Natural killer cell (primary cell): ENCODE results near the gene FRMD4A. TPM values are rescaled to one million over a fixed set of nuclear protein-coding genes. Genes with fewer than 3 reads are reported as not detected.
"Not testable (repeated sequence)": the region's sequence is repeated elsewhere in the genome, so short reads cannot be mapped to it uniquely, and the experiment has no call there.

Source experiments
- ATAC-seq, 3 donors: fragments of 150-1000 bp in 2 of 3; fragments of 200-7000 bp in 1 of 3; cut with Tn5 transposase; 1 replicate in 1 of 3; 2 replicates in 2 of 3; pipeline ENCODE4 v1.10.0; 2021; ENCODE audit warnings: mild to moderate bottlenecking in 2 of 3, moderate library complexity in 2 of 3
- DNase-seq, 2 donors: peaks; one replicate each; pipeline versions ENCODE4 v3.0.0 to v3.0.0-alpha.2; 2013 to 2021; ENCODE audit warnings: mixed read lengths in 1 of 2
- H3K27ac ChIP-seq: one replicate; pipeline ENCODE4 v1.5.1; 2013; ENCODE audit warnings: mild to moderate bottlenecking, low read length
- H3K27me3 ChIP-seq: one replicate; pipeline ENCODE4 v1.6.1; 2013; ENCODE audit warnings: low read length; ENCODE audit not compliant: control insufficient read depth, insufficient read depth
- H3K36me3 ChIP-seq: one replicate; pipeline ENCODE4 v1.6.1; 2013; ENCODE audit warnings: low read length; ENCODE audit not compliant: control insufficient read depth, insufficient read depth
- H3K4me1 ChIP-seq: one replicate; pipeline ENCODE4 v1.6.1; 2013; ENCODE audit warnings: low read length; ENCODE audit not compliant: control insufficient read depth, insufficient read depth
- H3K4me3 ChIP-seq: one replicate; pipeline ENCODE4 v1.5.1; 2013; ENCODE audit warnings: low read length
- H3K9me3 ChIP-seq: one replicate; pipeline ENCODE4 v1.6.1; 2013; ENCODE audit warnings: low read length; ENCODE audit not compliant: control insufficient read depth, insufficient read depth
- H3K27ac Mint-ChIP-seq, 2 donors: one replicate each; pipeline ENCODE4 v1.8.0; 2022; ENCODE audit warnings: mild to moderate bottlenecking in 2 of 2, mixed read lengths in 2 of 2, moderate library complexity in 1 of 2
- H3K27me3 Mint-ChIP-seq, 2 donors: one replicate each; pipeline ENCODE4 v1.8.0; 2022; ENCODE audit warnings: low read depth in 2 of 2, mixed read lengths in 2 of 2
- H3K36me3 Mint-ChIP-seq: one replicate; pipeline ENCODE4 v1.8.0; 2022; ENCODE audit warnings: mixed read lengths
- H3K4me1 Mint-ChIP-seq, 2 donors: one replicate each; pipeline ENCODE4 v1.8.0; 2022; ENCODE audit warnings: mixed read lengths in 2 of 2
- H3K4me3 Mint-ChIP-seq: one replicate; pipeline ENCODE4 v1.8.0; 2022; ENCODE audit warnings: mild to moderate bottlenecking, moderate library complexity, mixed read lengths
- H3K9me3 Mint-ChIP-seq, 2 donors: one replicate each; pipeline ENCODE4 v1.8.0; 2022; ENCODE audit warnings: mixed read lengths in 2 of 2
- CTCF ChIP-seq: fragments of 200-600 bp; IDR thresholded peaks from one replicate; pipeline ENCODE4 v1.8.0; 2022; ENCODE audit warnings: antibody characterized with exemption
- WGBS: methylation state at CpG from one replicate; pipeline ENCODE4 v1.1.7; 2013; ENCODE audit warnings: missing lambda C conversion rate; ENCODE audit not compliant: insufficient coverage; 5-methylcytosine and 5-hydroxymethylcytosine counted together
- intact Hi-C: fragments of 100-400 bp; cut with micrococcal nuclease; formaldehyde crosslinking; loops from one replicate; pipeline ENCODE4 v1.14.2; 2022
- total RNA-seq, 4 donors: library from RNA; stranded (reverse); fragments of 120-200 nt in 1 of 4; gene quantifications; one replicate each; pipeline versions ENCODE4 v1.2.3 to v1.2.4, GENCODE V29; 2013 to 2022

Gene FRMD4A
- total RNA-seq, 3 donors from 2014 or later (not counting 1 experiment from before 2014, with no cell fraction given), result 0.36 to 0.38 TPM; not detected in 1

GRCh38 chr10:14220026-14220425 is 110.7 kb downstream of the FRMD4A start:
- H3K27ac Mint-ChIP-seq, result no peak overlapping the region
- no peak overlapping the region for H3K4me3 Mint-ChIP-seq
- peaks cover 17 to 27% of the 10 kb centered on the region in 2 donors for H3K27me3 Mint-ChIP-seq
- intact Hi-C loops, result no loop called here
- Histone ChIP-seq H3K36me3 (no peaks in the 10 kb centered on the region), H3K27ac (no peak overlapping the region), H3K4me1 (no peaks in the 10 kb centered on the region), H3K4me3 (no peak overlapping the region), H3K9me3 (no peaks in the 10 kb centered on the region), H3K27me3 (no peaks in the 10 kb centered on the region)
- no peaks in the 10 kb centered on the region for H3K4me1 Mint-ChIP-seq
- no peak for TF ChIP-seq CTCF
- WGBS, result 86% methylated on average over 6 of the region's 7 CpGs
- H3K9me3 Mint-ChIP-seq, result no peaks in the 10 kb centered on the region
- no peaks in the 10 kb centered on the region for H3K36me3 Mint-ChIP-seq
- DNase-seq (no peak), ATAC-seq (no peak)

- intact Hi-C loops, result no loop called here
- no peaks in the 10 kb centered on the region for H3K36me3 ChIP-seq
- no peaks in the 10 kb centered on the region for H3K27me3 ChIP-seq
- no peak overlapping the region for H3K27ac Mint-ChIP-seq
- H3K4me3 Mint-ChIP-seq, result no peak overlapping the region
- peaks cover 17 to 22% of the 10 kb centered on the region in 2 donors for H3K27me3 Mint-ChIP-seq
- DNase-seq (no peak), ATAC-seq (no peak)
- no peaks in the 10 kb centered on the region for H3K4me1 Mint-ChIP-seq
- no peak overlapping the region for H3K27ac ChIP-seq
- H3K36me3 Mint-ChIP-seq, result no peaks in the 10 kb centered on the region
- no peak for TF ChIP-seq CTCF
- H3K9me3 ChIP-seq, result no peaks in the 10 kb centered on the region
- H3K4me1 ChIP-seq, result no peaks in the 10 kb centered on the region
- WGBS, result 88% methylated on average over 5 of the region's 5 CpGs
- H3K4me3 ChIP-seq, result no peak overlapping the region
- H3K9me3 Mint-ChIP-seq, result no peaks in the 10 kb centered on the region
Observed at GRCh38 chr10:14219411-14219810, 111.3 kb downstream of the FRMD4A start.

- H3K4me3 ChIP-seq, result no peak overlapping the region
- no peaks in the 10 kb centered on the region for H3K9me3 ChIP-seq
- H3K27ac ChIP-seq, result no peak overlapping the region
- Mint-ChIP-seq H3K4me1 (no peaks in the 10 kb centered on the region), H3K27me3 (peaks cover 13 to 14% of the 10 kb centered on the region in 2 donors), H3K36me3 (no peaks in the 10 kb centered on the region), H3K4me3 (no peak overlapping the region), H3K9me3 (no peaks in the 10 kb centered on the region), H3K27ac (no peak overlapping the region)
- no peaks in the 10 kb centered on the region for H3K4me1 ChIP-seq
- ATAC-seq, result no peak
- no peak for DNase-seq
- intact Hi-C loops, result no loop called here
- no peaks in the 10 kb centered on the region for H3K27me3 ChIP-seq
- 80% methylated on average over 7 of the region's 7 CpGs for WGBS
- TF ChIP-seq CTCF, result no peak
- H3K36me3 ChIP-seq, result no peaks in the 10 kb centered on the region
Observed at GRCh38 chr10:14215641-14216040, 115.1 kb downstream of the FRMD4A start.

GRCh38 chr10:14213703-14214102 is 117.0 kb downstream of the FRMD4A start:
- 79% methylated on average over 5 of the region's 7 CpGs for WGBS
- H3K27me3 ChIP-seq, DNase-seq, H3K27ac Mint-ChIP-seq, H3K27ac ChIP-seq, H3K9me3 Mint-ChIP-seq, H3K36me3 ChIP-seq, intact Hi-C loops, H3K4me3 ChIP-seq, H3K4me1 ChIP-seq, ATAC-seq, H3K4me3 Mint-ChIP-seq, H3K36me3 Mint-ChIP-seq, H3K4me1 Mint-ChIP-seq, H3K9me3 ChIP-seq: not testable (repeated sequence)
- peaks cover 11 to 16% of the 10 kb centered on the region in 2 donors for H3K27me3 Mint-ChIP-seq
